Lung (tissue), 16 donors: ENCODE results near the gene CBLIF. TPM values are rescaled to one million over a fixed set of nuclear protein-coding genes. Genes with fewer than 3 reads are reported as not detected.
"Not testable (repeated sequence)": the region's sequence is repeated elsewhere in the genome, so short reads cannot be mapped to it uniquely, and the experiment has no call there.

ENCODE experiments used
- ATAC-seq: fragments of 200-7000 bp; cut with Tn5 transposase; one replicate; pipeline ENCODE4 v1.9.1; 2020; ENCODE audit warnings: moderate number of reproducible peaks; ENCODE audit not compliant: insufficient read depth, low FRiP score
- DNase-seq, 3 donors: peaks; one replicate each; pipeline ENCODE4 v3.0.0-alpha.2; 2013 to 2017
- H3K27ac ChIP-seq, 2 donors: one replicate each; pipeline ENCODE4 v1.5.1; 2013; ENCODE audit warnings: mild to moderate bottlenecking in 2 of 2, moderate library complexity in 2 of 2, control low read depth in 1 of 2, inconsistent platforms in 1 of 2, low read depth in 1 of 2, low read length in 1 of 2
- H3K27me3 ChIP-seq, 3 donors: one replicate each; pipeline ENCODE4 v1.5.1; 2013; ENCODE audit warnings: low read length in 2 of 3; ENCODE audit not compliant: control insufficient read depth in 3 of 3, insufficient read depth in 3 of 3
- H3K36me3 ChIP-seq, 4 donors: one replicate each; pipeline ENCODE4 v1.5.1; 2013; ENCODE audit warnings: low read length in 4 of 4, mild to moderate bottlenecking in 1 of 4, moderate library complexity in 1 of 4; ENCODE audit not compliant: control insufficient read depth in 4 of 4, insufficient read depth in 4 of 4
- H3K4me1 ChIP-seq, 5 donors: one replicate each; pipeline ENCODE4 v1.5.1; 2013; ENCODE audit warnings: low read length in 5 of 5, mild to moderate bottlenecking in 2 of 5, moderate library complexity in 1 of 5; ENCODE audit not compliant: control insufficient read depth in 5 of 5, insufficient read depth in 5 of 5
- H3K4me3 ChIP-seq: one replicate; pipeline ENCODE4 v1.5.1; 2013; ENCODE audit warnings: mild to moderate bottlenecking, control low read depth, moderate library complexity
- H3K9ac ChIP-seq, 2 donors: one replicate each; pipeline ENCODE4 v1.5.1; 2013; ENCODE audit warnings: low read length in 2 of 2, control low read depth in 1 of 2; ENCODE audit not compliant: insufficient read depth in 1 of 2
- H3K9me3 ChIP-seq, 4 donors: one replicate each; pipeline ENCODE4 v1.5.1; 2013; ENCODE audit warnings: low read length in 3 of 4, mild to moderate bottlenecking in 1 of 4, moderate library complexity in 1 of 4; ENCODE audit not compliant: control insufficient read depth in 4 of 4, insufficient read depth in 3 of 4
- CTCF ChIP-seq: IDR thresholded peaks from 2 replicates; pipeline ENCODE4 v1.5.1; 2012; ENCODE audit warnings: mild to moderate bottlenecking; ENCODE audit errors: control extremely low read depth, extremely low read depth
- WGBS, 2 donors: extraction: QIAGEN DNeasy Blood & Tissue Kit; methylation state at CpG; one replicate each; pipeline ENCODE4 v1.1.7; 2013; 5-methylcytosine and 5-hydroxymethylcytosine counted together
- long read RNA-seq, 5 donors: transcript quantifications; one replicate each; lab custom pipeline, GENCODE V29; 2026
- polyA plus RNA-seq, 2 donors: library from polyadenylated mRNA; stranded (reverse); fragments of 200-250 nt; gene quantifications; one replicate each; pipeline ENCODE4 v1.2.1, GENCODE V29; 2013
- total RNA-seq, 2 donors: library from RNA; depleted of rRNA in 1 of 2; stranded (reverse); fragments of >200 nt in 1 of 2; gene quantifications; one replicate each; pipeline ENCODE4 v1.2.1, GENCODE V29; 2014 to 2021
- donor health status: control.
- donor health status: control.
- donor health status: Bipolar disorder and iron deficiency.
- donor health status: healthy.
- donor health status: DM: yes; HTN: yes; CAD: no.

Gene CBLIF
- total RNA-seq = not detected
- not detected for polyA plus RNA-seq
- long read RNA-seq, donor 1 = 0 reads
- long read RNA-seq, donor 2 = 0 reads
- long read RNA-seq, donor 3 = 0 reads
- long read RNA-seq, donor 4 = 0 reads
- long read RNA-seq, donor 5 = 0 reads

- DNase-seq (no peak), ATAC-seq (no peak)
- Histone ChIP-seq H3K27ac (no peak within 1 kb of the TSS), H3K9me3 (no peaks in the 10 kb centered on the region), H3K36me3 (no peaks in the 10 kb centered on the region), H3K27me3 (no peaks in the 10 kb centered on the region), H3K4me3 (no peak within 1 kb of the TSS), H3K9ac (no peak within 1 kb of the TSS), H3K4me1 (no peaks in the 10 kb centered on the region)
- 74 to 85% methylated on average over 4 of the region's 4 CpGs for WGBS, 2 donors
- TF ChIP-seq CTCF = no peak
Measured at GRCh38 chr11:59845399-59845798, at the start of gene CBLIF. Gene CBLIF, minus strand, starts transcription at chr11:59845499. Its CDS starts 46 bp downstream, at chr11:59845453.

- H3K4me1 ChIP-seq = no peaks in the 10 kb centered on the region
- DNase-seq (no peak), ATAC-seq (no peak)
- no peak for TF ChIP-seq CTCF
- H3K9ac ChIP-seq = no peak overlapping the region
- no peak overlapping the region for H3K27ac ChIP-seq
- peaks cover 0 to 11% (median 4%) of the 10 kb centered on the region in 4 donors for H3K9me3 ChIP-seq
- H3K36me3 ChIP-seq = no peaks in the 10 kb centered on the region
- H3K4me3 ChIP-seq = no peak overlapping the region
- WGBS, 2 donors = 94 to 97% methylated on average over 1 of the region's 1 CpG
- H3K27me3 ChIP-seq = no peaks in the 10 kb centered on the region
Measured at GRCh38 chr11:59894616-59895015, 49.3 kb upstream of the CBLIF start.

- DNase-seq (no peak), ATAC-seq (no peak)
- WGBS, 2 donors = 40 to 41% methylated on average over 4 of the region's 4 CpGs
- no peak for TF ChIP-seq CTCF
- Histone ChIP-seq H3K9me3 (peaks cover 0 to 9% (median 5%) of the 10 kb centered on the region in 4 donors), H3K4me1 (no peaks in the 10 kb centered on the region), H3K27ac (no peak overlapping the region), H3K4me3 (no peak overlapping the region), H3K27me3 (no peaks in the 10 kb centered on the region), H3K9ac (no peak overlapping the region), H3K36me3 (no peaks in the 10 kb centered on the region)
Measured at GRCh38 chr11:59891781-59892181, 46.5 kb upstream of the CBLIF start.

GRCh38 chr11:59887156-59887555, 41.9 kb upstream of the CBLIF start:
- H3K4me3 ChIP-seq, H3K9ac ChIP-seq, H3K27me3 ChIP-seq, H3K36me3 ChIP-seq, H3K4me1 ChIP-seq, H3K9me3 ChIP-seq, H3K27ac ChIP-seq, DNase-seq, ATAC-seq: not testable (repeated sequence)
